Neural cell (in vitro differentiated cells): ENCODE measurements around the gene MIS18BP1. TPM values are rescaled to one million over a fixed set of nuclear protein-coding genes. Genes with fewer than 3 reads are reported as not detected.

Experiments used
- H2AFZ ChIP-seq: fragments of 200-600, 300-800 bp; sonication (generic), shearing (Covaris generic); 2 replicates; pipeline ENCODE4 v1.6.0; 2014; ENCODE audit warnings: low read depth, mild to moderate bottlenecking, antibody characterized with exemption, low read length, moderate library complexity
- H3F3A ChIP-seq: fragments of 200-600 bp; shearing (Covaris generic); 2 replicates; pipeline ENCODE4 v1.6.1; 2016; ENCODE audit warnings: mild to moderate bottlenecking, moderate library complexity, mixed read lengths, antibody characterized with exemption, low read length; ENCODE audit not compliant: insufficient read depth, poor library complexity, severe bottlenecking
- H3K27ac ChIP-seq: fragments of 200-600, 300-800 bp; sonication (generic), shearing (Covaris generic); 2 replicates; pipeline ENCODE4 v1.5.1; 2014; ENCODE audit warnings: mild to moderate bottlenecking, low read length, moderate library complexity
- H3K27me3 ChIP-seq: fragments of 300-800, 200-600 bp; sonication (generic), shearing (Covaris generic); 2 replicates; pipeline ENCODE4 v1.6.0; 2014; ENCODE audit warnings: mild to moderate bottlenecking, low read depth, low read length, moderate library complexity; ENCODE audit not compliant: insufficient read depth
- H3K36me3 ChIP-seq: fragments of 300-800, 200-600 bp; sonication (generic), shearing (Covaris generic); 2 replicates; pipeline ENCODE4 v1.5.1; 2014; ENCODE audit warnings: mild to moderate bottlenecking, antibody characterized with exemption, low read length, moderate library complexity; ENCODE audit not compliant: insufficient read depth
- H3K4me2 ChIP-seq: fragments of 300-800, 200-600 bp; sonication (generic), shearing (Covaris generic); 2 replicates; pipeline ENCODE4 v1.6.0; 2014; ENCODE audit warnings: mild to moderate bottlenecking, low read length
- H3K4me3 ChIP-seq: fragments of 300-800, 200-600 bp; sonication (generic), shearing (Covaris generic); 2 replicates; pipeline ENCODE4 v1.5.1; 2014; ENCODE audit warnings: mild to moderate bottlenecking, low read length, moderate library complexity
- H3K79me2 ChIP-seq: fragments of 200-600 bp; shearing (Covaris generic); replicated peaks from 2 replicates; pipeline ENCODE4 v1.6.0; 2014; ENCODE audit warnings: mild to moderate bottlenecking, low read length, moderate library complexity; ENCODE audit not compliant: insufficient read depth
- H3K9ac ChIP-seq: fragments of 300-800, 200-600 bp; sonication (generic), shearing (Covaris generic); 2 replicates; pipeline ENCODE4 v1.6.1; 2016; ENCODE audit warnings: mild to moderate bottlenecking, low read length, mixed read lengths
- H3K9me2 ChIP-seq: fragments of 200-600 bp; shearing (Covaris generic); 2 replicates; pipeline ENCODE4 v1.6.1; 2016; ENCODE audit warnings: mild to moderate bottlenecking, low read length, mixed read lengths; ENCODE audit not compliant: insufficient read depth
- H3K9me3 ChIP-seq: fragments of 200-600, 300-800 bp; sonication (generic), shearing (Covaris generic); 2 replicates; pipeline ENCODE4 v1.6.1; 2016; ENCODE audit warnings: mild to moderate bottlenecking, mixed run types, low read length, moderate library complexity, mixed read lengths
- H4K20me1 ChIP-seq: fragments of 200-600 bp; shearing (Covaris generic); 2 replicates; pipeline ENCODE4 v1.6.1; 2016; ENCODE audit warnings: mild to moderate bottlenecking, mixed run types; ENCODE audit not compliant: insufficient read depth
- EZH2 ChIP-seq: fragments of 200-600, 300-800 bp; shearing (Covaris generic), sonication (generic); IDR thresholded peaks from 2 replicates; pipeline ENCODE4 v1.6.1; 2014; ENCODE audit warnings: antibody characterized with exemption, low read length, borderline replicate concordance, mild to moderate bottlenecking; ENCODE audit not compliant: insufficient read depth, poor library complexity, severe bottlenecking
- POLR2AphosphoS5 ChIP-seq: IDR thresholded peaks from 2 replicates; pipeline ENCODE4 v1.6.1; 2012
- RAD21 ChIP-seq: fragments of 450-650 bp; conservative IDR thresholded peaks from 2 replicates; pipeline ENCODE4 v1.6.1; 2014; ENCODE audit warnings: antibody characterized with exemption, mild to moderate bottlenecking, moderate library complexity
- polyA plus RNA-seq: library from polyadenylated mRNA; depleted of rRNA; stranded (reverse); fragments of >200 nt; gene quantifications from 2 replicates; pipeline ENCODE4 v1.2.3, GENCODE V29; 2014
- small RNA-seq, 3 experiments: library from RNA; depleted of rRNA; stranded (forward); fragments of <200 nt; gene quantifications; one replicate each; pipeline ENCODE3, GENCODE V24; 2012

The MIS18BP1 gene
- polyA plus RNA-seq, 1 donor from 2014 or later: 1.2 TPM

DNA sequence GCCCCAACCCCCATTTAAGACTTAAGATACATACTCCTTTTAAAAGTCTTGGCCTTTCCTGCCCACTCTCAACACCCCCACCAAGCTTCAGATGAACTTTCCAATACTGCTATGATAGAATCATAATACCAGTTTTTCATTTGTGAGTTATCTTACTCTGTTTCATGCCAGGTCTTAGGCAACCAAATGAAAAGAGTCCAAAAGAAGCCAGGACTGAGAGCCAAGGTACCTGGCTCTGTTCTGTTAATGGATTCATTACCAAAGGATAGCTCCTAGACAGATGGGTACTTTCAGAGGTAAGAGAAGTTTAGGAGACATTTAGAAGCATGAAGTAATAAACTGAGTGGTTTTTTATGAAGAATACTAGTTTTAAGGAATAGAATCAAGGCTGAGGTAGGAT, 83.1 kb downstream of the MIS18BP1 start:
- no peak overlapping the region for H3K9ac ChIP-seq
- no peak overlapping the region for H2AFZ ChIP-seq

GRCh38 chr14:45156067-45156466, 96.9 kb downstream of the MIS18BP1 start:
- Histone ChIP-seq H3K9me3 (no peaks in the 10 kb centered on the region), H3K36me3 (no peaks in the 10 kb centered on the region), H3F3A (no peaks in the 10 kb centered on the region), H3K79me2 (no peaks in the 10 kb centered on the region), H3K9ac (no peak overlapping the region), H3K27ac (no peak overlapping the region), H3K27me3 (no peaks in the 10 kb centered on the region), H2AFZ (no peak overlapping the region), H4K20me1 (no peaks in the 10 kb centered on the region), H3K4me3 (no peak overlapping the region), H3K4me2 (no peak overlapping the region), H3K9me2 (no peaks in the 10 kb centered on the region)
- TF ChIP-seq RAD21: no peak
- TF ChIP-seq POLR2AphosphoS5: no peak
- TF ChIP-seq EZH2: no peak

More for the DNA sequence above, 83.1 kb downstream of the MIS18BP1 start:
- TF ChIP-seq RAD21: no peak
- Histone ChIP-seq H3K27me3 (no peaks in the 10 kb centered on the region), H3K79me2 (no peaks in the 10 kb centered on the region), H3K36me3 (no peaks in the 10 kb centered on the region), H3K4me2 (no peak overlapping the region), H3K27ac (no peak overlapping the region), H3K9me2 (no peaks in the 10 kb centered on the region), H3K4me3 (no peak overlapping the region), H3K9me3 (no peaks in the 10 kb centered on the region), H3F3A (no peaks in the 10 kb centered on the region), H4K20me1 (no peaks in the 10 kb centered on the region)

Small RNA genes lying within 50 kb of the gene (small RNA-seq; reads per million reads assigned to genes)
- 0 reads per million in 3 experiments for gene RNU6-552P

Other genes with a start within 250 kb of the MIS18BP1 start
- 137 and 138 TPM in 2 replicates for gene PRPF39, start 169.1 kb downstream of the MIS18BP1 start, polyA plus RNA-seq
- gene FKBP3, start 118.7 kb downstream of the MIS18BP1 start, polyA plus RNA-seq: 157 and 189 TPM in 2 replicates
- gene FANCM, start 117.3 kb downstream of the MIS18BP1 start, polyA plus RNA-seq: 5.0 and 7.1 TPM in 2 replicates